ENCODE data around the gene PLEKHH2. TPM values are rescaled to one million over a fixed set of nuclear protein-coding genes. Genes with fewer than 3 reads are reported as not detected.

Gene PLEKHH2
- total RNA-seq, 1 donor from 2014 or later: 19.6 TPM

- no peak overlapping the region for H3K4me3 Mint-ChIP-seq (ENCODE audit: unreplicated experiment)
- DNase-seq (ENCODE audit: extremely low spot score, unreplicated experiment): no peak
- no peaks in the 10 kb centered on the region for H3K9me3 Mint-ChIP-seq (ENCODE audit: unreplicated experiment)
Measured at GRCh38 chr2:43643680-43644079, 6.6 kb downstream of the PLEKHH2 start.

GRCh38 chr2:43648994-43649701 is 12.1 kb downstream of the PLEKHH2 start:
- H3K27me3 Mint-ChIP-seq (ENCODE audit: unreplicated experiment): peaks cover 4% of the 10 kb centered on the region
- H3K36me3 Mint-ChIP-seq (ENCODE audit: unreplicated experiment): peaks cover 2% of the 10 kb centered on the region
- H3K27ac Mint-ChIP-seq (ENCODE audit: unreplicated experiment): peak overlapping the region; percentile 82
- H3K4me3 Mint-ChIP-seq (ENCODE audit: unreplicated experiment): no peak overlapping the region
- H3K9me3 Mint-ChIP-seq (ENCODE audit: unreplicated experiment): no peaks in the 10 kb centered on the region
- DNase-seq (ENCODE audit: extremely low spot score, unreplicated experiment): no peak
- peaks cover 17% of the 10 kb centered on the region for H3K4me1 Mint-ChIP-seq (ENCODE audit: unreplicated experiment)
- no peak for TF ChIP-seq CTCF (IDR thresholded peaks at IDR 0.05)

More at GRCh38 chr2:43643680-43644079, 6.6 kb downstream of the PLEKHH2 start:
- peaks cover 4% of the 10 kb centered on the region for H3K4me1 Mint-ChIP-seq (ENCODE audit: unreplicated experiment)
- H3K36me3 Mint-ChIP-seq (ENCODE audit: unreplicated experiment): no peaks in the 10 kb centered on the region
- no peaks in the 10 kb centered on the region for H3K27me3 Mint-ChIP-seq (ENCODE audit: unreplicated experiment)
- H3K27ac Mint-ChIP-seq (ENCODE audit: unreplicated experiment): no peak overlapping the region
- no peak for TF ChIP-seq CTCF (IDR thresholded peaks at IDR 0.05)

GRCh38 chr2:43653506-43653905 is 16.4 kb downstream of the PLEKHH2 start:
- Mint-ChIP-seq H3K4me1 (ENCODE audit: unreplicated experiment) (peaks cover 15% of the 10 kb centered on the region), H3K9me3 (ENCODE audit: unreplicated experiment) (peaks cover 5% of the 10 kb centered on the region), H3K27ac (ENCODE audit: unreplicated experiment) (no peak overlapping the region), H3K36me3 (ENCODE audit: unreplicated experiment) (peaks cover 2% of the 10 kb centered on the region), H3K27me3 (ENCODE audit: unreplicated experiment) (peaks cover 4% of the 10 kb centered on the region), H3K4me3 (ENCODE audit: unreplicated experiment) (no peak overlapping the region)
- DNase-seq (ENCODE audit: extremely low spot score, unreplicated experiment): no peak
- TF ChIP-seq CTCF (IDR thresholded peaks at IDR 0.05): no peak

- Mint-ChIP-seq H3K4me1 (ENCODE audit: unreplicated experiment) (no peaks in the 10 kb centered on the region), H3K27ac (ENCODE audit: unreplicated experiment) (no peak overlapping the region), H3K27me3 (ENCODE audit: unreplicated experiment) (peaks cover 4% of the 10 kb centered on the region), H3K36me3 (ENCODE audit: unreplicated experiment) (peaks cover 5% of the 10 kb centered on the region), H3K4me3 (ENCODE audit: unreplicated experiment) (no peak overlapping the region), H3K9me3 (ENCODE audit: unreplicated experiment) (peaks cover 5% of the 10 kb centered on the region)
- no peak for DNase-seq (ENCODE audit: extremely low spot score, unreplicated experiment)
- no peak for TF ChIP-seq CTCF (IDR thresholded peaks at IDR 0.05)
Measured at GRCh38 chr2:43657241-43657640, 20.2 kb downstream of the PLEKHH2 start.

- Mint-ChIP-seq H3K36me3 (ENCODE audit: unreplicated experiment) (peaks cover 3% of the 10 kb centered on the region), H3K27me3 (ENCODE audit: unreplicated experiment) (peaks cover 8% of the 10 kb centered on the region)
Measured at GRCh38 chr2:43675646-43676321, 38.7 kb downstream of the PLEKHH2 start.

More at GRCh38 chr2:43675646-43676321, 38.7 kb downstream of the PLEKHH2 start:
- Mint-ChIP-seq H3K4me3 (ENCODE audit: unreplicated experiment) (no peak overlapping the region), H3K9me3 (ENCODE audit: unreplicated experiment) (peaks cover 6% of the 10 kb centered on the region), H3K4me1 (ENCODE audit: unreplicated experiment) (no peaks in the 10 kb centered on the region), H3K27ac (ENCODE audit: unreplicated experiment) (no peak overlapping the region)
- TF ChIP-seq CTCF (IDR thresholded peaks at IDR 0.05): no peak
- no peak for DNase-seq (ENCODE audit: extremely low spot score, unreplicated experiment)

All from osteocyte (in vitro differentiated cells).